GM12878 (cell line): ENCODE data around the gene ANTXR2. TPM values are rescaled to one million over a fixed set of nuclear protein-coding genes. Genes with fewer than 3 reads are reported as not detected.
A peak's percentile ranks its signal among the peaks of the same experiment; 100 is the strongest.

ENCODE experiments used
- ATAC-seq: fragments of 200-7000 bp; cut with Tn5 transposase; 3 replicates; pipeline ENCODE4 v1.9.1; 2020; ENCODE audit warnings: mild to moderate bottlenecking, moderate library complexity
- BruUV-seq: library from RNA; stranded (reverse); fragments of 400-500 nt; replicated peaks from 2 replicates; lab custom pipeline; 2021; lab: Mats Ljungman, UMichigan
- CTCF ChIA-PET: fragments of 300-600 bp; sonication (Branson Sonifier 250); formaldehyde crosslinking; extraction: SDS; loops from one replicate; lab custom pipeline; 2021; ENCODE audit warnings: inconsistent platforms; lab: Yijun Ruan, JAX
- POLR2A ChIA-PET: fragments of 350-600 bp; formaldehyde crosslinking; extraction: SDS; loops from one replicate; lab custom pipeline; 2021; ENCODE audit warnings: inconsistent platforms; lab: Charles Lee
- RAD21 ChIA-PET: fragments of 300-600 bp; sonication (Branson Sonifier 250); formaldehyde crosslinking; loops from one replicate; lab custom pipeline; 2023; ENCODE audit warnings: antibody characterized with exemption; ENCODE audit not compliant: unreplicated experiment; lab: Charles Lee
- SMC1A ChIA-PET: fragments of 300-600 bp; sonication (Branson Sonifier 250); formaldehyde crosslinking; loops from one replicate; lab custom pipeline; 2023; ENCODE audit not compliant: unreplicated experiment, uncharacterized antibody; lab: Charles Lee
- DNase-seq: peaks from one replicate; pipeline ENCODE4 v3.0.0-alpha.2; 2011; ENCODE audit warnings: low read depth, low spot score
- FAIRE-seq: peaks from 3 replicates; lab custom pipeline; 2011; peaks lifted over from hg19 to GRCh38; lab: Jason Lieb, UNC
- H2AFZ ChIP-seq: 2 replicates; pipeline ENCODE4 v1.6.0; 2011; ENCODE audit warnings: low read depth, low read length, control low read depth; ENCODE audit not compliant: control insufficient read depth
- H3K27ac ChIP-seq: 2 replicates; pipeline ENCODE4 v1.5.1; 2011; ENCODE audit warnings: control low read depth; ENCODE audit not compliant: control insufficient read depth, insufficient read depth
- H3K27me3 ChIP-seq, 2 experiments: replicated peaks in 1 of 2; 2 replicates each; pipeline versions ENCODE4 v1.6.0 to v1.6.1; 2011; ENCODE audit warnings: low read length in 1 of 2; ENCODE audit not compliant: control insufficient read depth in 2 of 2, insufficient read depth in 2 of 2
- H3K36me3 ChIP-seq, 2 experiments: 2 replicates each; pipeline ENCODE4 v1.5.1; 2011; ENCODE audit warnings: low read length in 1 of 2; ENCODE audit not compliant: control insufficient read depth in 2 of 2, insufficient read depth in 2 of 2
- H3K4me1 ChIP-seq: 2 replicates; pipeline ENCODE4 v1.6.1; 2011; ENCODE audit warnings: mild to moderate bottlenecking, low read length, moderate library complexity, mixed read lengths; ENCODE audit not compliant: control insufficient read depth, insufficient read depth
- H3K4me2 ChIP-seq: 2 replicates; pipeline ENCODE4 v1.6.0; 2011; ENCODE audit warnings: control low read depth; ENCODE audit not compliant: control insufficient read depth, insufficient read depth
- H3K4me3 ChIP-seq: fragments of 200-600 bp; sonication (generic); 2 replicates; pipeline ENCODE4 v1.5.1; 2016
- H3K79me2 ChIP-seq: 2 replicates; pipeline ENCODE4 v1.6.0; 2011; ENCODE audit warnings: low read length; ENCODE audit not compliant: control insufficient read depth, insufficient read depth
- H3K9ac ChIP-seq: 2 replicates; pipeline ENCODE4 v1.8.0; 2011; ENCODE audit warnings: low read length, control low read depth, mixed read lengths; ENCODE audit not compliant: control insufficient read depth, insufficient read depth
- H3K9me3 ChIP-seq: replicated peaks from 3 replicates; pipeline ENCODE4 v1.5.1; 2011; ENCODE audit warnings: mild to moderate bottlenecking, low read length; ENCODE audit not compliant: control insufficient read depth, insufficient read depth
- H4K20me1 ChIP-seq: 2 replicates; pipeline ENCODE4 v1.6.0; 2011; ENCODE audit not compliant: control insufficient read depth, insufficient read depth
- BCL11A ChIP-seq: IDR thresholded peaks from 2 replicates; pipeline ENCODE4 v1.6.1; 2011; ENCODE audit warnings: low read depth, low read length
- CBFB ChIP-seq: IDR thresholded peaks from 2 replicates; pipeline ENCODE4 v1.6.1; 2016; ENCODE audit warnings: antibody characterized with exemption, low read depth
- ETV6 ChIP-seq, 2 experiments: fragments of 450-650 bp in 1 of 2; IDR thresholded peaks in 1 of 2; conservative IDR thresholded peaks in 1 of 2; 2 replicates each; pipeline ENCODE4 v1.6.1; 2014; ENCODE audit warnings: antibody characterized with exemption in 1 of 2, borderline replicate concordance in 1 of 2, low read depth in 1 of 2, mild to moderate bottlenecking in 1 of 2, moderate library complexity in 1 of 2
- HDGF ChIP-seq: fragments of 450-650 bp; IDR thresholded peaks from 2 replicates; pipeline ENCODE4 v1.6.1; 2016; ENCODE audit warnings: antibody characterized with exemption
- MEF2B ChIP-seq: fragments of 450-650 bp; IDR thresholded peaks from 2 replicates; pipeline ENCODE4 v1.6.1; 2018; ENCODE audit warnings: mild to moderate bottlenecking, moderate library complexity; ENCODE audit not compliant: partially characterized antibody, poor library complexity, severe bottlenecking
- NRF1 ChIP-seq: conservative IDR thresholded peaks from 2 replicates; pipeline ENCODE4 v1.6.1; 2011; ENCODE audit warnings: mild to moderate bottlenecking, low read depth, low read length, improper control_type of control experiment
- RAD51 ChIP-seq: fragments of 450-650 bp; IDR thresholded peaks from 2 replicates; pipeline ENCODE4 v1.6.1; 2016; ENCODE audit warnings: moderate library complexity, mild to moderate bottlenecking, inconsistent platforms
- RB1 ChIP-seq: fragments of 450-650 bp; formaldehyde crosslinking; IDR thresholded peaks from 2 replicates; pipeline ENCODE4 v1.6.1; 2017; ENCODE audit warnings: mild to moderate bottlenecking, borderline replicate concordance
- RBBP5 ChIP-seq: fragments of 200-600 bp; sonication (generic); conservative IDR thresholded peaks from 2 replicates; pipeline ENCODE4 v1.6.1; 2016
- SP1 ChIP-seq: IDR thresholded peaks from one replicate; pipeline ENCODE4 v1.6.1; 2011; ENCODE audit warnings: low read depth, low read length
- TCF3 ChIP-seq: IDR thresholded peaks from 2 replicates; pipeline ENCODE4 v1.6.1; 2012; ENCODE audit warnings: low read depth, mild to moderate bottlenecking, low read length, borderline replicate concordance; ENCODE audit not compliant: insufficient read depth
- ZBTB4 ChIP-seq: fragments of 450-650 bp; formaldehyde crosslinking; IDR thresholded peaks from 2 replicates; pipeline ENCODE4 v1.4.0; 2022; ENCODE audit warnings: mild to moderate bottlenecking, moderate library complexity
- ZNF384 ChIP-seq: IDR thresholded peaks from 2 replicates; pipeline ENCODE4 v1.6.1; 2012; ENCODE audit warnings: low read depth, mild to moderate bottlenecking, low read length, improper control_type of control experiment, borderline replicate concordance
- WGBS: methylation state at CpG from one replicate; pipeline ENCODE4 v1.1.6; 2016; ENCODE audit warnings: low lambda C conversion rate; ENCODE audit not compliant: insufficient replicate concordance, insufficient coverage; ENCODE audit errors: missing lambda C conversion rate; 5-methylcytosine and 5-hydroxymethylcytosine counted together
- in situ Hi-C: fragments of 300-500 bp; cut with MboI; formaldehyde crosslinking; loops from 9 replicates; pipeline ENCODE4 v1.14.3; 2018; ENCODE audit warnings: mixed read lengths
- intact Hi-C: fragments of 100-400 bp; cut with micrococcal nuclease; formaldehyde crosslinking; loops from one replicate; pipeline ENCODE4 v1.14.2; 2022; ENCODE audit not compliant: unreplicated experiment
- polyA plus RNA-seq, 11 experiments: library from polyadenylated mRNA; depleted of rRNA in 4 of 11; unstranded in 6 of 11; stranded (reverse) in 5 of 11; fragments of >200 nt; fragmentation: Nextera tagmentation in 4 of 11; fragmentation: Illumina TruSeq in 1 of 11; extraction: Ambion mirVana in 4 of 11; extraction: Trizol in 1 of 11; gene quantifications; 1 replicate in 1 of 11; 2 replicates in 10 of 11; pipeline versions ENCODE4 v1.2.1 to v1.2.3, GENCODE V29; 2011 to 2016; ENCODE audit warnings: inconsistent platforms in 2 of 11, missing spikeins in 2 of 11, low read depth in 1 of 11
- total RNA-seq, 4 experiments: library from RNA; depleted of rRNA in 3 of 4; stranded (reverse); fragments of >200 nt in 3 of 4; fragmentation: Illumina TruSeq in 1 of 4; extraction: Trizol in 1 of 4; gene quantifications; 2 replicates each; pipeline versions ENCODE4 v1.2.1 to v1.2.3, GENCODE V29; 2013 to 2021
- TF ChIP-seq, protein P1 (sequence below): IDR thresholded peaks from 2 replicates; pipeline ENCODE4 v1.6.1; 2011; ENCODE audit warnings: low read depth, low read length, improper control_type of control experiment, borderline replicate concordance

Gene ANTXR2
- total and polyA plus RNA-seq, 10 of the 15 experiments (the other 5 are each of a cell fraction or from before 2014, with no cell fraction given), result 1.4 to 8.9 (median 5.7) TPM

- Histone ChIP-seq H3K4me3 (no peak overlapping the region), H2AFZ (no peak overlapping the region), H3K27me3 (no peaks in the 10 kb centered on the region), H3K4me2 (no peak overlapping the region), H4K20me1 (no peaks in the 10 kb centered on the region), H3K9me3 (no peaks in the 10 kb centered on the region), H3K79me2 (no peaks in the 10 kb centered on the region), H3K9ac (no peak overlapping the region)
- FAIRE-seq, result no peak
- 90% methylated on average over 4 of the region's 4 CpGs for WGBS
- BruUV-seq, result no TSS peak
- intact Hi-C loops, result no loop called here
- ChIA-PET POLR2A (no interaction called here), SMC1A (no interaction called here)
- TF ChIP-seq HDGF (no peak), MEF2B (no peak), CBFB (no peak)
- TF ChIP-seq, protein P1, sequence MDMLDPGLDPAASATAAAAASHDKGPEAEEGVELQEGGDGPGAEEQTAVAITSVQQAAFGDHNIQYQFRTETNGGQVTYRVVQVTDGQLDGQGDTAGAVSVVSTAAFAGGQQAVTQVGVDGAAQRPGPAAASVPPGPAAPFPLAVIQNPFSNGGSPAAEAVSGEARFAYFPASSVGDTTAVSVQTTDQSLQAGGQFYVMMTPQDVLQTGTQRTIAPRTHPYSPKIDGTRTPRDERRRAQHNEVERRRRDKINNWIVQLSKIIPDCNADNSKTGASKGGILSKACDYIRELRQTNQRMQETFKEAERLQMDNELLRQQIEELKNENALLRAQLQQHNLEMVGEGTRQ, result no peak
- TF ChIP-seq, all 136 proteins: peak for 0
- DNase-seq, result no peak
- ChIA-PET RAD21 (no interaction called here), CTCF (no interaction called here)
- H3K36me3 ChIP-seq, result peaks cover 0 to 3% of the 10 kb centered on the region in 2 experiments; a peak in 1 of 4 replicates
- in situ Hi-C loops, result no loop called here
- no peak overlapping the region for H3K27ac ChIP-seq
- H3K4me1 ChIP-seq, result no peaks in the 10 kb centered on the region
- peak; percentile 25; the same call in 1 of the 3 replicates for ATAC-seq
These were observed 46.9 kb downstream of the ANTXR2 start for GRCh38 chr4:80026100-80026499.

DNA sequence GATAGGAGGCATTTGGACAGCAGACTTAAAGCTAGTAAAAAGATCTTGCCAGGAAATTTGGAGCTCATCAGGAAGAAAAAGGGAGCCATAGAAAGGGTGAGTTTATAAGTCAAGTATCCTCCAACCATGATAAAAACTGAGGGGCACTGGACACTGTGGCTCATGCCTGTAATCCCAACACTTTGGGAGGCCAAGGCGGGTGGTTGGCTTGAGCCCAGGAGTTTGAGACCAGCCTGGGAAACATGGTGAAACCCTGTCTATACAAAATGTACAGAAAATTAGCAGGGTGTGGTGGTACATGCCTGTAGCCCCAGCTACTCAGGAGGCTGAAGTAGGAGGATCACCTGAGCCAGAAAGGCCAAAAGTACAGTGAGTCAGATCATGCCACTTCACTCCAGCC lies 48.7 kb downstream of the ANTXR2 start:
- Histone ChIP-seq H3K9ac (no peak overlapping the region), H3K4me1 (no peaks in the 10 kb centered on the region), H3K27me3 (no peaks in the 10 kb centered on the region), H3K36me3 (peaks cover 0 to 3% of the 10 kb centered on the region in 2 experiments; a peak in 1 of 4 replicates), H4K20me1 (no peaks in the 10 kb centered on the region), H3K9me3 (no peaks in the 10 kb centered on the region), H3K27ac (no peak overlapping the region), H2AFZ (no peak overlapping the region), H3K4me2 (no peak overlapping the region), H3K4me3 (no peak overlapping the region), H3K79me2 (no peaks in the 10 kb centered on the region)
- ATAC-seq (no peak), FAIRE-seq (no peak), DNase-seq (no peak)
- POLR2A ChIA-PET, result no interaction called here
- no TSS peak for BruUV-seq
- in situ Hi-C loops, result no loop called here
- intact Hi-C loops, result no loop called here
- RAD21 ChIA-PET, result no interaction called here
- CTCF ChIA-PET, result interaction anchor here (1.5 kb wide), 2 partner anchors 9 to 16 kb away, joined by 3 read pairs; no protein-coding TSS in a partner anchor
- SMC1A ChIA-PET, result interaction anchor here (3.9 kb wide), 1 partner anchor 8 kb away, joined by 15 read pairs; no protein-coding TSS in a partner anchor
- 100% methylated on average over 1 of the region's 1 CpG for WGBS
- TF ChIP-seq ZNF384 (no peak), TCF3 (no peak), NRF1 (no peak), RAD51 (no peak), BCL11A (no peak), SP1 (no peak), MEF2B (no peak), ETV6 (conservative IDR thresholded peaks at IDR 0.05 in 1 of 2, IDR thresholded peaks at IDR 0.05 in 1 of 2; ENCODE audit: borderline replicate concordance in 1 of 2, low read depth in 1 of 2) (no peak), ZBTB4 (CRISPR knock-in tag) (no peak), RB1 (no peak), RBBP5 (no peak)
